Memory B cell (primary cell): Measurements from ENCODE around the gene MAML2.
A peak's percentile ranks its signal among the peaks of the same experiment; 100 is the strongest.

ENCODE experiments used
- ATAC-seq: fragments of 150-1000 bp; cut with Tn5 transposase; 2 replicates; pipeline ENCODE4 v1.10.0; 2021; ENCODE audit warnings: low read depth, mild to moderate bottlenecking, moderate library complexity
- DNase-seq, 2 donors: peaks; one replicate each; pipeline ENCODE4 v3.0.0; 2022; ENCODE audit warnings: low spot score in 2 of 2
- H3K27ac Mint-ChIP-seq: one replicate; pipeline ENCODE4 v1.8.0; 2022; ENCODE audit warnings: mild to moderate bottlenecking, moderate library complexity, mixed read lengths
- H3K27me3 Mint-ChIP-seq: one replicate; pipeline ENCODE4 v1.8.0; 2022; ENCODE audit warnings: mixed read lengths
- H3K36me3 Mint-ChIP-seq: one replicate; pipeline ENCODE4 v1.8.0; 2022; ENCODE audit warnings: mild to moderate bottlenecking, mixed read lengths
- H3K4me1 Mint-ChIP-seq: one replicate; pipeline ENCODE4 v1.8.0; 2022; ENCODE audit warnings: mixed read lengths
- H3K4me3 Mint-ChIP-seq: one replicate; pipeline ENCODE4 v1.8.0; 2022; ENCODE audit warnings: mild to moderate bottlenecking, moderate library complexity, mixed read lengths
- H3K9me3 Mint-ChIP-seq: one replicate; pipeline ENCODE4 v1.8.0; 2022; ENCODE audit warnings: mixed read lengths

MAML2 gene

DNA sequence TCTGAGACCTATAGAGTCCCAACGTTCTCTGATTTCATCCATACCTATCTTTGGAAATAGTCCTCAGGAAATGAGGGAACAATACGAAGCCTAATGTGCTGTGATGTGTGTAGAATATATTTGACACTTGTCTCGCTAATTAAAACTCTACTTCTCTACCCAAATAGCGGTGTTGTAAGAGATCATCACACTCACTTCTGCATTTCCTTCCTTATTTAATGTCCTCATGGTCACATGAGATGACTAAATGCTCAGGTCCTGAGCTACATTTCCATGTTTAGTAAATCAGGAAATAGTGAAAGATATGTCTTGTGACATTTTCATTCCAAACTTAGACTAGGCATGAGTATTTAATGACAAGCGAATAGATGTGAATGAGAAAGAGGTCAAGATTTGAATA is 112.3 kb downstream of the MAML2 start:
- H3K4me3 Mint-ChIP-seq, result peak overlapping the region; percentile 35
- peak overlapping the region; percentile 75 for H3K27ac Mint-ChIP-seq
- no peak for DNase-seq
- ATAC-seq, result peak; percentile 91
- H3K36me3 Mint-ChIP-seq, result peaks cover 16% of the 10 kb centered on the region
- H3K9me3 Mint-ChIP-seq, result peaks cover 1% of the 10 kb centered on the region
- H3K27me3 Mint-ChIP-seq, result no peaks in the 10 kb centered on the region
- H3K4me1 Mint-ChIP-seq, result peaks cover 34% of the 10 kb centered on the region

DNA sequence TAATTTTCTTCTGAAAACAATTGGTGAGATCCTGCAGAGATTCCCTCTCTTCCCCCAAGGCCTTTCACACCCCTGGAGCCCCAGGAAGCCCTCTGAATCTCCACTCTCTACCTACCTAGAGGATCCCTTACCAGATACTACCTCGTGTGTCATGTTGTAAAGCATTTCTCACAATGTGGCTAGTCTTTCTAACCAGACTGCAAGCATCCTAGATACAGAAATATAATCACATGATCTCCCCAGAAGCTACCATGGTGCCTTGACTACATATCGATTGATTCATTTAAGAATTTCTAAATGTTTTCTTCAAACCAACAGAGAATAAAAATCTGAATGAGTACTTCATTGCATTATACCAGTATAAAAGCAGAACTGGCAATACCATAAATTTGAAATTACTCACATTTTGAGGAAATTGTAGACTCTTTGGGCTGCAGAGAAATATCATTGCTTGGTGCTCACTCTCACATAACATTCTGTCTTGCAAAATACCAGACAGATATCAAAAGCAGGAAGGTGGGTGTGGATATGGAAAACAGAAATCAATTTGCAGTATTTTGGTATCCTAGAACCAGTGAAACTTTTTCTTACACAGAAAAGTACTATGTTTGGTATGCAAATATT is 113.5 kb downstream of the MAML2 start:
- Mint-ChIP-seq H3K4me1 (peaks cover 31% of the 10 kb centered on the region), H3K36me3 (peaks cover 16% of the 10 kb centered on the region), H3K27ac (peak overlapping the region; percentile 58), H3K4me3 (no peak overlapping the region), H3K9me3 (peaks cover under 1% of the 10 kb centered on the region), H3K27me3 (no peaks in the 10 kb centered on the region)
- DNase-seq (no peak), ATAC-seq (no peak)

DNA sequence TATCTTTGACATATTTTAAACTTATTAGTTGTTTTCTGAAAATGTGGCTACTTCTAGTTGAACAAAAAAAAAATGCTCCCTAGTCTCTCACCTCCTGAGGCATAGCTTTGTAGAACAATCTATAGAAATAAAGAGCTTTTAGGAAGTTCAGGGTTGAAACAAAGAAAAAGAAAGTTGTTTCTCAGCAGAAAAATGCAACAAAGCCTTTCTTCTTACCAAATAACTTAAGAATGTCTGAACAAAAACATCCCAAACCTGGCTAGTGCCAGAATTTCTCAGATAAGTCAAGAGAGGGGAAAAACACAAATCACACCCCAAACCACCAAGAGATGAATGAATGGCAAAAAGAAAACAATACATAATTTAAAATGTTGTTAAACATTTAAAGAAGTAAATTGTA is 114.1 kb downstream of the MAML2 start:
- peaks cover 33% of the 10 kb centered on the region for H3K4me1 Mint-ChIP-seq
- DNase-seq (no peak), ATAC-seq (no peak)
- peaks cover 3% of the 10 kb centered on the region for H3K9me3 Mint-ChIP-seq
- no peak overlapping the region for H3K27ac Mint-ChIP-seq
- H3K36me3 Mint-ChIP-seq, result peaks cover 17% of the 10 kb centered on the region
- no peaks in the 10 kb centered on the region for H3K27me3 Mint-ChIP-seq
- no peak overlapping the region for H3K4me3 Mint-ChIP-seq

DNA sequence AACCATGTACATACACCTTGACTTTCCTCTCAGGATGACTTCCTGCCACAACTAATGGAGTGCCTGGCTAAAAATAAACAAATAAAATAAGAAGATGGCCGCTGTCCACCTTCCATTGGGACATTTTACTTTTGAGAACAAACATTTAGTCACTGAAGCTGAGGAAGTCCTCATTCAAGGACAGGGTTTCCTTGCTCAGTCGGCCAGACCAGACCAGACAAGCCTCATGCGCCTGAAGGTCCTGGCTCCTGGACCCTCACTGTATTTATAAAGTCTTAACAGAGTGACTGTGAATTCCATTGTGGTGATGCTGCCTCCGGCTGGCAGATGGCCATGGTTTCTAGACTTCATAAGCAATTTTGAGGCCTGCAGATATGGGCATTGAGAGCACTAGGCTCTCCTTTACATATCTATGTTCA is 114.5 kb downstream of the MAML2 start:
- H3K27ac Mint-ChIP-seq, result no peak overlapping the region
- peaks cover 14% of the 10 kb centered on the region for H3K36me3 Mint-ChIP-seq
- DNase-seq, result no peak
- peaks cover 31% of the 10 kb centered on the region for H3K4me1 Mint-ChIP-seq
- ATAC-seq, result no peak
- H3K4me3 Mint-ChIP-seq, result no peak overlapping the region
- peaks cover 3% of the 10 kb centered on the region for H3K9me3 Mint-ChIP-seq
- no peaks in the 10 kb centered on the region for H3K27me3 Mint-ChIP-seq

DNA sequence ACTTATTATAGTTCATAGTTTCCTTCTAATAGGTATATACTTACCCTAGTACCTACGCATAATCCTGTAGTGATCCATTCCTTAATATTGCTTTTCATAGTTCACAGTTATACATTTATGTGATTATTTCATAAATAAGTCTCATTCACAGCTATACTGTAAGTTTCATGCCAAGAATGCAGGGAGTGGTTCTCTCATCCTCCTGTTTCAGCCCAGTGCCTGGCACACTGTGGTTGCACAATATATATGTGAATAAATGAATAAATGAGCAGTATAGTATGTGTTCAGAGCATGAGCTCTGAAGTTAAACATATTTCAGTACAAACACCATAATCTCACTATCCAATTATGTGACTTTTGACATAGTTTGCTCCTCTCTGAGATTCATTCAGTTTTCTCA is 115.8 kb downstream of the MAML2 start:
- Mint-ChIP-seq H3K9me3 (peaks cover 3% of the 10 kb centered on the region), H3K4me1 (peaks cover 33% of the 10 kb centered on the region), H3K4me3 (no peak overlapping the region), H3K36me3 (peaks cover 14% of the 10 kb centered on the region), H3K27ac (no peak overlapping the region), H3K27me3 (no peaks in the 10 kb centered on the region)
- DNase-seq (no peak), ATAC-seq (no peak)

DNA sequence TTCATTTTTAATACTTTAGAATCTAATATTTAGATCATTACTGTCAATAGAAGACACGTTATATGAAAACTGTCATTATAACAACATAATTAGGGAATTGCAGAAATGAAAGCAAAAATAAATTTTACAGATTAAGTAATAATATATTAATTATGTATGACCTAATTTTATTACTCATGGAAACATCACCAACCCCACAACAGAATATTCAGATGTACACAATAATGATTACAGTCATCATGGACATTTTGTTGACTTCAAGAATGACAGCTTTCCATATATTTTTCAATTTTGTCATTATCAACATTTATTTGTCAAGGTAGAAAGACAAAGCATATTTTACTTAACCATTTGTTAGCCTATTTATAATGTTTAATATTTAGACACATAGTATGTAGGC is 119.9 kb downstream of the MAML2 start:
- ATAC-seq (no peak), DNase-seq (no peak)
- H3K9me3 Mint-ChIP-seq, result peaks cover 3% of the 10 kb centered on the region
- no peak overlapping the region for H3K4me3 Mint-ChIP-seq
- peaks cover 7% of the 10 kb centered on the region for H3K36me3 Mint-ChIP-seq
- peaks cover 34% of the 10 kb centered on the region for H3K4me1 Mint-ChIP-seq
- H3K27ac Mint-ChIP-seq, result no peak overlapping the region
- no peaks in the 10 kb centered on the region for H3K27me3 Mint-ChIP-seq

DNA sequence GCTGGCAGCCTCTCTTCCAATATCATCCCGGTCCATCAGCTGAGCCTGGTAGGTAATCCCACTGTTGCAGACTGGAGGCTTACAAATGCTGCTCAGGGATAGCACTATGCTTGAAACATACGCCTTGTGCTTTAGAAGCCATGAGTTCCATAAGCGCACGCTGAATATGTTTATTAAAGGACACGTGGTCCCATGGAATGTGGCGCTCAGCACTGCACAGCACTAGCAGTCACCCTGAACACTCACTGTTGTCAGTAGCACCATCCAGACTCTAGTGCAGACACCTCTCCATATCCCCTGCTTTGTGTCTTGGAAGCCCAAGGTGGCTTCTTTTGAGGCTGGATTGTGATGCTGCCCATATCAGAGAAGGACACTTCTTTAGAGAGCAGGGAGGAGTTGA is 120.9 kb downstream of the MAML2 start:
- no peaks in the 10 kb centered on the region for H3K27me3 Mint-ChIP-seq
- peak overlapping the region; percentile 46 for H3K4me3 Mint-ChIP-seq
- no peak for DNase-seq
- H3K36me3 Mint-ChIP-seq, result peaks cover 7% of the 10 kb centered on the region
- ATAC-seq, result no peak
- H3K9me3 Mint-ChIP-seq, result peaks cover 3% of the 10 kb centered on the region
- peaks cover 39% of the 10 kb centered on the region for H3K4me1 Mint-ChIP-seq
- peak overlapping the region; percentile 69 for H3K27ac Mint-ChIP-seq

DNA sequence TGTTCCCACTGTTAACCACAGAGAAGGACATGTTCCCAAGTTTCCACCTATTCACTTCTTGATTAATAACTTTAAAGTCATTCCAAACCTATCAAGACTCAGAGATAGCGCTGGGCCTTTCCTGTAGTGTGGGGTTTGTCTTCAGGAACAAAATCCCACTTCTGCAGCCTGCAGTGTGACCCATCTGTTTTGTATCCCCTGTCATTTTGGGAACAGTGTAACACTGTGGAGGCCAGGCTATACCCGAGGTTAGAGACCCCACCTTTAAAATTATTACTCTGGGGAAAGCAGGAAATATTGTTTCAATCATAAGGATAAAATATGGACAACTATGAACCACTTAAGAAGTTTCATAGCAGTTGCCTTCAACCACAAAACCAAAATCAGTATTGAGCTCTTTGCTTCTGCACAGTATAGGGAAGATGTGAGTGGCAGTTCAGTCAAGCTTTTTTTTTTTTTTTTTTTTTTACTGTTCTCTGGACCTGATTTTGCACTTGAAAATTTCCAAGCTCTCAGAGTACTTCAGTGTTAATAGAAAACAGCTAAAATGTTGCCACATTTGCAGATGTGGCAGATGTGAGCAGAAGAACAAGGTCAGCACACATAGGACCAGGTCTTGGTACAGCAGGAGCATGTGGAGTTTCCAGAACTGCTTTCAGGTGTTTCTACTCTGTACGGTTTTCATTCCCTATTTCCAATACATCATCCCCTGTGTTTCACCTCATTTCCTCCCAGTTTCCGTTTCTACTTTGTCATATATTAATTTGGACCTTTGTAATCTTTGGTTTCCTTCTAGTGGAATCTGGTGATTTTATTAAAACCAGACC is 121.5 kb downstream of the MAML2 start:
- H3K4me3 Mint-ChIP-seq, result peak overlapping the region; percentile 46
- H3K9me3 Mint-ChIP-seq, result peaks cover 3% of the 10 kb centered on the region
- peaks cover 44% of the 10 kb centered on the region for H3K4me1 Mint-ChIP-seq
- H3K27ac Mint-ChIP-seq, result peak overlapping the region; percentile 69
- H3K27me3 Mint-ChIP-seq, result no peaks in the 10 kb centered on the region
- H3K36me3 Mint-ChIP-seq, result peaks cover 7% of the 10 kb centered on the region
- ATAC-seq (no peak), DNase-seq (no peak)

DNA sequence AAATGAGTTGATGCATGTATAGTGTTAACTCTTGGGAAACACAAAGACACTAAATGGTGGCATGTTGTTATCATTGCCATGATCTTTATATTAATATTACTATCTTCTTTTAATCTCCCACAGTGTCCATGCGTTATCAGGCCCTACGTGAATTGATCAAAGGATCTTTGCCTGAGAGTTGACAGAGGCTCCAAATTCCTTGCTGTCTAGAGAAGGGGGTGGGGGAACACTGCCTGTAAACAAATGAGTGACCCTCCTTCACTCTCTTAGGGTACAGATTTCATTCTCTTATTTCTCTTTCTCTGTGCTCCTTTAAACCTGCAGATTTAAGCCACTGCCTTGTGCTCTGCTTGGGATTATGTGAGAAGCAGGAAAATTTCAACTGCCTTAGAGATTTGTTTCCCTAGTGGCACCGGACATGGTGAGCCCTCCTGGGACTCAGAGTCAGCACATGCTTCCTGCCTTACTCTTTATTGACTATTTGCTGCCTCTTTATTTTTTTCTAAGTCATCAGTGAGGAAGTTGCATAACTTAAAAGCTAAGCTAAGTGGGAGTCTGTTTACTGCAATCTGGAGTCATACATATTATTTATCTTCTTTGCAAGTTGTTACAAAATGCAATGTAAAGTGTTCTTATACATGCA is 122.9 kb downstream of the MAML2 start:
- Mint-ChIP-seq H3K27ac (peak overlapping the region; percentile 77), H3K4me3 (peak overlapping the region; percentile 70), H3K27me3 (no peaks in the 10 kb centered on the region), H3K4me1 (peaks cover 52% of the 10 kb centered on the region), H3K36me3 (peaks cover 7% of the 10 kb centered on the region), H3K9me3 (peaks cover 3% of the 10 kb centered on the region)
- ATAC-seq (peak; percentile 23), DNase-seq (no peak)

DNA sequence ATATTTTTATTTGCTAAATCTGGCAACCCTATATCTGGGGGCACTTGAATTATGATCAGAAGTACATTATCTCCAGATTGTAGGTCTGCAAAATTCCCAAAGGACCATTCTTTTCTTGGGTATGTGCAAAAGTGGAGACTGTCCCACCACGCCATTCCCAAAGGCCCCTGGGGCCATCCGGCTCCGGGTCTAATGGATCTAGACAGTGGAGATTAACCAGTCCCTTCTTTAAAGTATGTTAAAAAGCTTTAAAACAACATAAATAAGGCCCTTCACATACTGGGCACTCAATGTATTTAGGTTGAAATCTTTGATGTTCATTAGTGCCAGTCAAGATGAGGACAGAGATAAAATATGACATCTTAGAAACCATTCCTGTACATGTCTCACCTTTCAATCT is 124.1 kb downstream of the MAML2 start:
- DNase-seq (no peak), ATAC-seq (no peak)
- peak overlapping the region; percentile 68 for H3K27ac Mint-ChIP-seq
- peaks cover 2% of the 10 kb centered on the region for H3K36me3 Mint-ChIP-seq
- H3K9me3 Mint-ChIP-seq, result no peaks in the 10 kb centered on the region
- H3K27me3 Mint-ChIP-seq, result no peaks in the 10 kb centered on the region
- H3K4me3 Mint-ChIP-seq, result no peak overlapping the region
- H3K4me1 Mint-ChIP-seq, result peaks cover 51% of the 10 kb centered on the region

DNA sequence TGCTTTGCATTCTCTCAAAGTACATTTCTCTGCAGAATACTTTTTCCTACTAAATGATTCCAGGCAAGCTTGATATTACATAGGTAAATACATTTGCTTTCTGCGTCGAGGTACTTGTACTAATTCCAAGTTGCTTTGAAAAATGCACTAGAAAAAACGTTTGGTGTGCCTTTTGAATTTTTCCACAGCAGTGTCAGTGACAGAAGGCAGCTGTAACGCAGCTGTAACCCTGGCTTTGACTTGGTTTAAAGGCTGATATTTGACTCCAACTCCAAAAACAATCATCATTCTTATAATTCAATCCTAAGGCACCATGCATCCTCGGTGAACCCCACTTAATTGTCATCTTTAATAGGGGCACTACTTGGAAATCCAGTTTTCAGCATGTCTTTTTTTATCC is 125.0 kb downstream of the MAML2 start:
- Mint-ChIP-seq H3K4me3 (no peak overlapping the region), H3K9me3 (no peaks in the 10 kb centered on the region), H3K27ac (no peak overlapping the region), H3K4me1 (peaks cover 52% of the 10 kb centered on the region), H3K36me3 (no peaks in the 10 kb centered on the region), H3K27me3 (no peaks in the 10 kb centered on the region)
- DNase-seq, result no peak
- no peak for ATAC-seq

DNA sequence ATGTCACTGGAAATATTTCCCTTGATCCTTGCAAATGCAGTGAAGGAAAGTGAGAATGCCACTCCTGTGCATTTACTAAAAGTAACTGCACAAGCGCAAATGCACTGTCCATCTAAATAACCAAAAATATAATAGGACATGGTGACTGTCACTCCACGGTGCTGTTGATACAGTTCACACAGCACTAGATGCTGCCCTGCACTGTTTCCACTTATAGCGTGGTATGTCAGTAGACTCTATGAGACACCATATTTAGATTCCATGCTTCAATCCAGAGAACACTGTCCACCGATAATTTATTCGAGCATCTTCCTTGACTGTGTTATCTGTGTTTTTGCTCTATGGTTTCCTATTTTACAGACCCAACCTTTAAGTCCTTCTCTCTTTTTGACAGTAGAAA is 125.8 kb downstream of the MAML2 start:
- Mint-ChIP-seq H3K4me1 (peaks cover 56% of the 10 kb centered on the region), H3K27me3 (no peaks in the 10 kb centered on the region), H3K4me3 (no peak overlapping the region), H3K9me3 (no peaks in the 10 kb centered on the region), H3K27ac (peak overlapping the region; percentile 88), H3K36me3 (no peaks in the 10 kb centered on the region)
- ATAC-seq (no peak), DNase-seq (no peak)

DNA sequence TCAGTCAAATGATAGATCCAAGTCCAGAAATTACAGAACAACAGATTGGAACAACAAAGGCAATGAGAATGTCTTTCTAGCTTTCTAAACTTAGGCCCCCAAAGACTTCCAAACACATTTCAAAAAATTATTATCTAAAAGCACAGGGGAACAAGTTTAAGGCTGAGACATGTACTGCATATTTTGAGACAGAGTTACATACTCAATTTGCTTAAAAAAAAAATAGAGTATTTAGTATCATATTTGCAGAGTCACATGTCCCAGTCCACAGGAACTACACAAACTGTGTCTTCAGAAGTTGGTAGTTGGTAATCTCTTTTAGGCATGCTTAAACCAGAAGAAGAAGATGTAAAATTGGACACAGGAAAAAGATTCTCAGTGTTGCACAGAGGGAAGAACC is 127.2 kb downstream of the MAML2 start:
- Mint-ChIP-seq H3K36me3 (no peaks in the 10 kb centered on the region), H3K4me3 (peak overlapping the region; percentile 56), H3K9me3 (no peaks in the 10 kb centered on the region), H3K27me3 (no peaks in the 10 kb centered on the region), H3K27ac (peak overlapping the region; percentile 88), H3K4me1 (peaks cover 56% of the 10 kb centered on the region)
- DNase-seq (no peak), ATAC-seq (peak; percentile 59)

DNA sequence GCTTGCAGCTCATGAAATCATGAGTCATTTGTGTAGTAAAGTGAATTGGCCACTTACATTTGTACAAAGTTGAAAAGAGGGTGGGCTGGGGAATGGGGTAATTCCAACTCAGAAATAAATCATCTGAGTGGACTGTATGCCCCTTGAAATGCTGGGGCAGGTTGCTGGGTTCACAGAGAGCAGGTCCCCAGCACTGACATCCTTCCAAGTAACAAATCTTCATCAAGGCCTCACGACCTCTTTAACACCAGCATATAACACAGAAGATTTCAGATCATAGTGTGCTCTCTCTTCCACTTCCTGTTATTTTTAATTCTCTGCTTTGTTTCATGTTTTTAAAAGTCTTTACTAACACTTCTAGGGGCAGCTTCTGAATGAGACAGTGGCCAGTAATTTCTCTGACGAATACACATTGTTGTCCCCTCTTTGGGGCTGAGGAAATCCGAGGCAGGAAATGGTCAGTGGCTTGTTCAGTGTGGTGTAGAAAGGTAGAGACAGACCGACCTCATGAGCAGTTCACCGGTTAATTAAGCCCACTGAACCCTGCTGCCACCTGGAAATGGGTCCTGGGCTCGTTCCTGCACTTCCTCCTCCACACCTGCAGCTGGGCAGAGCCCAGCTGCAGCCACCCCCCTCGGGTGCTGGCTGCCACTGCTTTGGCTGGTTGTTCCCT is 127.7 kb downstream of the MAML2 start:
- Mint-ChIP-seq H3K27me3 (no peaks in the 10 kb centered on the region), H3K9me3 (no peaks in the 10 kb centered on the region), H3K27ac (peak overlapping the region; percentile 88), H3K36me3 (no peaks in the 10 kb centered on the region), H3K4me1 (peaks cover 53% of the 10 kb centered on the region), H3K4me3 (peak overlapping the region; percentile 45)
- ATAC-seq, result peak; percentile 87
- peak; percentile 39 to 42 for DNase-seq
